Gastroesophageal sphincter (tissue), 3 donors: ENCODE data around the gene LRP11.
"Not testable (repeated sequence)": the region's sequence is repeated elsewhere in the genome, so short reads cannot be mapped to it uniquely, and the experiment has no call there.

Source experiments
- CTCF ChIP-seq, 4 experiments: fragments of 200-600 bp in 2 of 4; fragments of 450-650 bp in 2 of 4; sonication (generic) in 1 of 4; IDR thresholded peaks; one replicate each; pipeline ENCODE4 v1.5.1; 2017 to 2019; ENCODE audit warnings: antibody characterized with exemption in 4 of 4, mild to moderate bottlenecking in 2 of 4, moderate library complexity in 2 of 4
- POLR2AphosphoS5 ChIP-seq: sonication (generic); formaldehyde crosslinking; IDR thresholded peaks from one replicate; pipeline ENCODE4 v1.6.1; 2017; ENCODE audit warnings: antibody characterized with exemption

DNA sequence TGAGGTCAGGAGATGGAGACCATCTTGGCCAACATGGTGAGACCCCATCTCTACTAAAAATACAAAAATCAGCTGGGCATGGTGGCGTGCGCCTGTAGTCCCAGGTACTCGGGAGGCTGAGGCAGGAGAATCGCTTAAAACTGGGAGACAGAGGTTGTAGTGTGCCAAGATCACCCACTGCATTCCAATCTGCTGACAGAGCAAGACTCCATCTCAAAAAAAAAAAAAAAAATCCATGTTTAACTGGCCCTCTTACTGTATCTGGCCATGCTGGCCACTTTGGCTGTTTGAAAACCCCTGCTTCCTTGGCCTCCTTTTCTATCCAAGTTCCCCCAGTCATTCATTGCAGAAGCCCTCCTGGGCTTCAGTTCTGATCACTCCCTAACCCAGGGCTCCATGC is 20.1 kb downstream of the LRP11 start:
- TF ChIP-seq CTCF (IDR thresholded peaks at IDR 0.05); POLR2AphosphoS5: not testable (repeated sequence)
